Heart left ventricle (tissue), 16 donors: Measurements from ENCODE around the gene GH1. TPM values are rescaled to one million over a fixed set of nuclear protein-coding genes. Genes with fewer than 3 reads are reported as not detected.

Experiments
- ATAC-seq, 4 donors: fragments of 200-7000 bp; cut with Tn5 transposase; one replicate each; pipeline ENCODE4 v1.9.1; 2020 to 2022; ENCODE audit warnings: moderate library complexity in 4 of 4, mild to moderate bottlenecking in 3 of 4, moderate number of reproducible peaks in 1 of 4
- DNase-seq, 5 donors: peaks; one replicate each; pipeline ENCODE4 v3.0.0-alpha.2; 2020
- H3K27ac ChIP-seq, 12 donors: fragments of 200-600 bp; sonication (generic) in 4 of 12; one replicate each; pipeline versions ENCODE4 v1.5.0 to v1.8.0; 2016 to 2022; ENCODE audit warnings: mild to moderate bottlenecking in 2 of 12
- H3K27me3 ChIP-seq, 9 donors: fragments of 200-600 bp; sonication (generic) in 2 of 9; one replicate each; pipeline versions ENCODE4 v1.5.1 to v1.8.0; 2016 to 2022; ENCODE audit warnings: mild to moderate bottlenecking in 3 of 9
- H3K36me3 ChIP-seq, 9 donors: fragments of 200-600 bp; sonication (generic) in 2 of 9; one replicate each; pipeline versions ENCODE4 v1.5.0 to v1.8.0; 2018 to 2022; ENCODE audit warnings: mild to moderate bottlenecking in 2 of 9
- H3K4me1 ChIP-seq, 12 donors: fragments of 200-600 bp; sonication (generic) in 4 of 12; one replicate each; pipeline versions ENCODE4 v1.5.0 to v1.8.0; 2016 to 2022; ENCODE audit warnings: mild to moderate bottlenecking in 3 of 12
- H3K4me3 ChIP-seq, 12 donors: fragments of 200-600 bp; sonication (generic) in 4 of 12; one replicate each; pipeline versions ENCODE4 v1.5.0 to v1.8.0; 2017 to 2022; ENCODE audit warnings: mild to moderate bottlenecking in 9 of 12, moderate library complexity in 4 of 12
- H3K9me3 ChIP-seq, 12 donors: fragments of 200-600 bp; sonication (generic) in 4 of 12; one replicate each; pipeline versions ENCODE4 v1.5.0 to v1.8.0; 2016 to 2022; ENCODE audit warnings: mild to moderate bottlenecking in 1 of 12
- CTCF ChIP-seq, 12 donors: fragments of 200-600 bp; sonication (generic) in 4 of 12; IDR thresholded peaks; one replicate each; pipeline versions ENCODE4 v1.5.0 to v1.8.0; 2018 to 2022; ENCODE audit warnings: antibody characterized with exemption in 12 of 12, mild to moderate bottlenecking in 5 of 12
- POLR2A ChIP-seq, 2 donors: fragments of 450-650 bp; IDR thresholded peaks; one replicate each; pipeline ENCODE4 v1.6.1; 2017; ENCODE audit warnings: antibody characterized with exemption in 2 of 2, mild to moderate bottlenecking in 2 of 2, moderate library complexity in 2 of 2
- WGBS, 4 donors: extraction: QIAGEN DNeasy Blood & Tissue Kit in 2 of 4; methylation state at CpG; one replicate each; pipeline versions ENCODE4 v1.1.5 to v1.1.7; 2013 to 2018; 5-methylcytosine and 5-hydroxymethylcytosine counted together
- intact Hi-C, 10 donors: fragments of 100-400 bp; cut with DNase I; formaldehyde crosslinking; loops; one replicate each; pipeline versions ENCODE4 v1.11.1 to v1.14.2; 2022
- polyA plus RNA-seq, 2 donors: library from polyadenylated mRNA; stranded (reverse); fragments of 200-250 nt; gene quantifications; one replicate each; pipeline ENCODE4 v1.2.3, GENCODE V29; 2013
- total RNA-seq, 9 donors: library from RNA; depleted of rRNA in 2 of 9; stranded (reverse); fragments of >200 nt in 2 of 9; fragmentation: NEBNext Ultra II Directional in 3 of 9; extraction: Animal tissue kit (Norgen Biotek cat#: 25700) in 3 of 9; gene quantifications; one replicate each; pipeline versions ENCODE4 v1.1.0 to v1.2.4, GENCODE V29; 2016 to 2023
- donor health status: ischemic (EF 13 %, LVEDD 7.1; RV severe dilation, severe dysfunction).
- donor health status: healthy with polysubstance abuse.
- donor health status: DM: no; HTN: yes; CAD: no.
- donor health status: DM: no; HTN: no; CAD: no.
- donor health status: ischemic (EF 25% LVEDD 6.9; RV normal size, moderate dysfunction).
- donor health status: ischemic (EF 25% LVEDD 5.7; RV mildly dilated, moderate dysfunction).
- donor health status: healthy.
- donor health status: DM: yes; HTN: yes; CAD: no.
- donor health status: ischemic (EF 35%, LVEDD 5.7; RV mildly dilated, moderate dysfunction).
- donor health status: nonischemic (EF 11% LVEDD 7.7; RV severe dilation, severe dysfunction).
- donor health status: DM: yes; HTN: yes; CAD: no.
- donor health status: PGD.
- donor health status: ischemic (EF 29% LVEDD 5.4; RV normal size, mild dysfunction).
- donor health status: nonischemic (EF 23%, LVEDD 6.1; RV moderate dilation, normal function).

Gene GH1
- total and polyA plus RNA-seq, 11 donors: not detected

GRCh38 chr17:63930951-63931575 lies 12.4 kb upstream of the GH1 start:
- 52 to 71% (median 59%) methylated on average over 7 to 16 of the region's 16 CpGs for WGBS, 4 donors
- DNase-seq: peak; percentile 82 to 86 (median 83)
- Histone ChIP-seq H3K27me3 (no peaks in the 10 kb centered on the region), H3K9me3 (no peaks in the 10 kb centered on the region), H3K4me1 (peaks cover 0 to 25% (median 14%) of the 10 kb centered on the region in 12 donors), H3K27ac (peak overlapping the region; percentile 53 to 84 (median 74)), H3K4me3 (peak overlapping the region in 11 of 12 donors; percentile 16 to 51 (median 34)), H3K36me3 (no peaks in the 10 kb centered on the region)
- intact Hi-C loops: loop anchor here in 1 of 10 donors (5.0 kb wide), 1 partner anchor 51 kb away; no protein-coding TSS in a partner anchor
- ATAC-seq: peak; percentile 77 to 95 (median 84)
- TF ChIP-seq CTCF (IDR thresholded peaks at IDR 0.05) (no peak), POLR2A (IDR thresholded peaks at IDR 0.05) (peak in 1 of 2 donors; percentile 12)

- H3K27me3 ChIP-seq: no peaks in the 10 kb centered on the region
- H3K36me3 ChIP-seq: no peaks in the 10 kb centered on the region
- H3K4me3 ChIP-seq: peak overlapping the region in 1 of 12 donors; percentile 44
- peak; percentile 16 to 66 (median 44) for ATAC-seq
- intact Hi-C loops: loop anchor here in 2 of 10 donors (5.0 to 10.0 kb wide), 2 partner anchors 52 to 55 kb away; no protein-coding TSS in a partner anchor
- TF ChIP-seq POLR2A (IDR thresholded peaks at IDR 0.05): no peak
- peak overlapping the region in 10 of 12 donors; percentile 5 to 84 (median 74) for H3K27ac ChIP-seq
- 85 to 89% (median 87%) methylated on average over 12 to 24 of the region's 24 CpGs for WGBS, 4 donors
- H3K9me3 ChIP-seq: no peaks in the 10 kb centered on the region
- peaks cover 0 to 25% (median 14%) of the 10 kb centered on the region in 12 donors for H3K4me1 ChIP-seq
- peak in 2 of 5 donors; percentile 39 to 55 for DNase-seq
Observed at GRCh38 chr17:63929860-63930766, 11.5 kb upstream of the GH1 start.

GRCh38 chr17:63928966-63929695 lies 10.5 kb upstream of the GH1 start:
- no peaks in the 10 kb centered on the region for H3K36me3 ChIP-seq
- no peak overlapping the region for H3K27ac ChIP-seq
- ATAC-seq: no peak
- DNase-seq: peak in 1 of 5 donors; percentile 42
- WGBS, 4 donors: 86 to 99% (median 92%) methylated on average over 5 to 10 of the region's 10 CpGs
- H3K4me1 ChIP-seq: peaks cover 0 to 25% (median 14%) of the 10 kb centered on the region in 12 donors
- intact Hi-C loops: loop anchor here in 1 of 10 donors (10.0 kb wide), 1 partner anchor 56 kb away; no protein-coding TSS in a partner anchor
- no peak overlapping the region for H3K4me3 ChIP-seq
- no peaks in the 10 kb centered on the region for H3K27me3 ChIP-seq
- no peak for TF ChIP-seq CTCF (IDR thresholded peaks at IDR 0.05)
- no peak for TF ChIP-seq POLR2A (IDR thresholded peaks at IDR 0.05)
- H3K9me3 ChIP-seq: no peaks in the 10 kb centered on the region

- Histone ChIP-seq H3K9me3 (no peaks in the 10 kb centered on the region), H3K36me3 (no peaks in the 10 kb centered on the region), H3K27ac (no peak overlapping the region), H3K4me3 (no peak overlapping the region), H3K27me3 (no peaks in the 10 kb centered on the region), H3K4me1 (peaks cover 0 to 25% (median 14%) of the 10 kb centered on the region in 12 donors)
- no peak for ATAC-seq
- TF ChIP-seq CTCF (IDR thresholded peaks at IDR 0.05) (no peak), POLR2A (IDR thresholded peaks at IDR 0.05) (no peak)
- intact Hi-C loops: loop anchor here in 1 of 10 donors (10.0 kb wide), 1 partner anchor 57 kb away; no protein-coding TSS in a partner anchor
- WGBS, 4 donors: 86 to 96% (median 90%) methylated on average over 5 to 10 of the region's 10 CpGs
- DNase-seq: peak in 1 of 5 donors; percentile 35
Observed at GRCh38 chr17:63928172-63928666, 9.6 kb upstream of the GH1 start.
